HG03354 (cell line): ENCODE results near the gene MYDGF.
A peak's percentile ranks its signal among the peaks of the same experiment; 100 is the strongest.
"Not testable (repeated sequence)": the region's sequence is repeated elsewhere in the genome, so short reads cannot be mapped to it uniquely, and the experiment has no call there.

Source experiments
- ATAC-seq: cut with Tn5 transposase; IDR thresholded peaks from one replicate; pipeline ENCODE4 v1.9.1; 2021; ENCODE audit warnings: mild to moderate bottlenecking; ENCODE audit not compliant: unreplicated experiment, poor library complexity, severe bottlenecking

The MYDGF gene

DNA sequence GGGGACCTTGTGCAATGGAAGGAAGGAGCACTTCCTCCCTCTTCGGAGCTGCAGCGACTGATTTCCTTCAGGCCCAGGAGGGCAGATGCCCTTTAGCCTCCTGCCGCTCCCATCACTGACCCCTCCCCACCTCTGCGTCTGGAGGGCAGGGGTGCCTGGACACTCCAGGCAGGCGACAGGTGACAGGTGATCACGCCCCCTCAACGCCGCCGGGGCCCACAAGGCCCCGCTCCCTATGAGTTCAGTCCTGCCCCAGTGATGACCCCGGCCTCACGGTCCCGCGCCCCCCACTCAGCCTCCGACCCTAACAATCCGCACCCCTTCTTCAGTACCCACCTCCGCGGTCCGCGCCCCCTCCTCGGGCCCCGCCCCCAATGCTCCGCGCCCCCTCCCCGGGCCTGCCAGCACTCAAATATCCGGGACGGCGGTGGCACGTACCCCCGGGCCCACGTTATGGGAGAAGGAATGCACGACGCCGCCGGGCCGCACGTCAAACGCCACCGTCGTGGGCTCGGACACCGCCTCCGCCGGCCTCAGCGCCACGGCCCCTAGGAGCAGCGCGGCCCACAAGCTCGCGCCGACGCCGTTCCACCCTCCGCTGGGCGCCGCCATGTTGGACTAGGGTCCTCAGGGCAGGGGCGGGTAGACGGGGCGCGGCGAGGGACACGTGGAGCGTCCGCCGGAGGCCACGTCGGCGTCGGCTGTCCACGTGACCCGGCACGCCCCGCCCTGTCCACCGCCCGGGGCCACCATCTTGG is at the start of gene MYDGF:
MYDGF (minus strand) TSS at position 620 of the 758 bp plus-strand sequence; CDS start at position 612, 8 bp downstream.
- ATAC-seq: peak; percentile 89

DNA sequence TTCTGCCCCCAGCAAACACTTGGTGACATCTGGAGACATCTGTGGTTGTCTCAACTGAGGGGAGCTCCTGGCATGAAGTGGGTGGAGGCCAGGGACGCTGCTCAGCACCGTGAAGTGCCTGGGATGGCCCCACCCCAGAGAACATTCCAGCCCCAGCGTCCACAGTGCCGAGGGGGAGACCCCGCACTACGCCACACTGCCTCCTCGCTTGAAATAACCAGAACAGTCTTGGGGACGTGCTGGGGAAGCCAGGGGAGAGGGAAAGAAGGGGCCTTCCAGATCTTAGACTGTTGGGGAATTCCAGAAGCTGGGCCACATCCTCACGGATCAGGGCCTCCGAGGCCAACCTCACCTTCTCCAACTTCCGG is 49.3 kb upstream of the MYDGF start:
- ATAC-seq: no peak

DNA sequence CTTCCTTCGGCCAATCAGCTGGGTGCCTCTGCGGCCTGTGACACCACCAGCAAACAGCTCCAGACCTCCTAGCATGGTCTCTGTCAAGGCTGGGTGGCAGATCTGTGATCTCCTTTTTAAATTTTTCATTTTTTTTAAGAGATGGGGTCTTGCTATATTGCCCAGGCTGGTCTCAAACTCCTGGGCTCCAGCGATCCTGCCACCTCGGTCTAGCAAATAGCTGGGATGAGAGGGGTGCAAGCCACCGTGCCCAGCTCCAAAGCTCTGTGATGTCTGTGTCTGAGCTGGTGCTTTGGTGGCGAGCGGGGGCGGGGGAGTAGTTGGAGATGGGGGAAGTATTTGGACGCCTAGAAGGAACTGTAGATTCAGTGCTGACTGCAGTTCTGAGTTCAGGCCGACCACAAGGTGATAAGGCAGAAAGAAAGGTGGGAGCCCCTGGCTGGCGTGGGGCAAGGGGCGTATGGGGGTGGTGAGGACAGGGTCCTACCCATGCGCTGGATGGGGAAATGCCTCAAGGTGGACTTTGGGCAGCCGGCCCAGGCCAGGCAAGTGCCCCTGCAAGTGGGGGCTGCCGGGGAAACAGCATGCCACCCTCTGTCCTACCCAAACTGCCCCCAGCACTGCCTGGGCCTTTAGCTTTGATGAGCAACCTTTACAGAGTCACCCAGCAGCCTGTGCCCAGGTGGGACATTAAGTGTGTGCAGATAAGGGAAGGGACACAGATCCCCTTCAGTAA is 48.0 kb upstream of the MYDGF start:
- no peak for ATAC-seq

DNA sequence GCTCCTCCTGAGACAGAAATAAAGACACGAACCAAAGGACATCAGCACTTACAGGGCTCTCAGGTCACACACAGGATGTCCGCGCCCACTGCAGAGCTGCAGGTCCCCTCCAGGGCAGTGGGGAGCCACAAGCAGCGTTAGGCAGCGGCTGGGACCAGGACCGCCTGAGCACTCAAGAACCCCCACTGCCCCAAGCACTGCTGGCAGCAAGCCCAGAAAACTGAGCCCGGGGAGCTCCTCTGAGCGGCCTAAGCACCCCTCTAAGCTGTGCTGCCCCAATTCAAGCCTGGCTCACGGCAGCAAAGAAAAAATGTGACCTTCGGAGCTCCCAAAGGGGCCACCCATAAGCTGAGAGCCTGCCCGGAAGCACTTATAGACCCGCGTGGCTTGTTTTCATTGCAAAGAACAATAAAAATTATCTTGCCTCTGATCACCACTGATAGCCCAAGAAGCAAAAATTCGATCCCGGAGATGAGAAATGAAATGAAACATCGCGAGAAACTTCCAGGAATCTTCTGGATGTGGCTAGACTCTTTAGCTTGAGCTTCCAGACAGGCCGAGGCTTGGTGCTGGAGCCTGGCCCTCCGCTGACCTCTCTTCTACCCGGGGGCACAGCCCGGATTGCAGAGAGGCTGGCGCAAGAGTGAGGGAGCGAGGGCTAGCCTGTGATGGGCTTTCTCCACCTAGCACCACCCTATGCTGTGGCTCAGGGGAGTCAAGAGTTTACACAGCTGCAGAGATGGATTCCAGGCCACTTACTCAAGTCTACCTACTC is 47.2 kb upstream of the MYDGF start:
- no peak for ATAC-seq

DNA sequence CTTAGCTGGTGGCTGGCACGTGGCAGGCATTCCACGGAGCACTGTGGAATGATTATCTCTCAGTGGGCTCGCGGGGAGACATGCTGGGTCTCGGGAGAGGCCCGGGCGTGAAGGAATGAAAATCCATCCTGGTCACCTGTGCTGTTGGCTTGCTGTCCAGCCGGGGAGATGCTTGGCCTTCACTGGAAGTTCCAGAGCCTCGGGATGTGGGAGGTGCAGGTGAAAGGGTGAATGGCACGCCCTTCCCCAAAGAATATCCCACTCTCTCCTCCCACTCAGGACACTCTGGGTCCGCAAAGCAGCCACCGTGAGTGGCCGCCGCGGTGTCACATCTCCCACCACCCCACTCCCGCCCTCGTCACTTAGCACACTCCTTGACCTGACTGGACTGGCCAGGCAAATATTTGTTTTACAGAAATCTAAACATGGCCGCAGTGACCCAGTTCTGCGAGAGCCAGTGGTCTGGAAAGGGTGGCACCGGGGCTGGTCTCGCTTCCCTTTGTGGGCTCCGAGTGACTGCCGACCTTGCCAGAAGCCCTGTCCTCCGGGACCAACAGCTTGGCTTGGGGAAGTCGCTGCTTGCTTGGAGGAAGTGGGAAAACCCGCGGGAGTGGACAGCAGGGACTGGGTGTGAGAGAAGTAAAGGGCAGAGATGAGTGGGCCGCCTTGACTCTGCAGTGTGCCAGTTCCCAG is 45.5 kb upstream of the MYDGF start:
- no peak for ATAC-seq

DNA sequence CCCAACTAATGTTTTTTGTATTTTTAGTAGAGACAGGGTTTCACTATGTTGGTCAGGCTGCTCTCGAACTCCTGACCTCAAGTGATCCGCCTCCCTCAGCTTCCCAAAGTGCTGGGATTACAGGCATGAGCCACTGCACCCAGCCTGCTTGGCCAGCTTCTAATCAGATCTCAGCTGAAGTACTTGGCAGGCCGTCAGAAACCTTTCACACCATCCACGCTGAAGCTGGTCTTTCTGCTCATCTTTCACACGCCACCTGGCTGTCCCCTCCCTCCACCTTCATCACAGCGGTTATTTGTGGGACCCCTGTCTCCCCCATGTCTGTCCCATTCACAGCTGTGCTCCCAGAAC is 45.0 kb upstream of the MYDGF start:
- ATAC-seq: not testable (repeated sequence)

DNA sequence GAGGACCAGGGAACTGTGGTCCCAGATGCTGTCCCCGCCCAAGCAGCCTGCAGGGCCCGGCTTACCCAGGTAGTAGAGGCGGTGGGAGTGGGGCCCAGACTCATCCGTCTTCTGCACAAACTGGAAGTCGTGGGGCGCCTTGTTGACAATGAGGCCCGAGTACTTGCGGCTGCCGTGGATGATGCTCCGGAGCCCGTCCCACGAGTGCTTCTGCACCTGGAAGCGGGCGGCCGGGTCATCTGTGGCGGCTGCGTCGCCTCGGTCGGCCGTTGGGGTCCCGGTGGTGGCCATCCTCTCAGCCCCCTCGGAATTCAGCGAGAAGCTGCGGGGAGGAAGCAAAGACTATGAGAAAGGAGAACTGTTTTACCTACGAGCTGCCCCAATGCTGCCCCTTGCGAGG is 43.9 kb upstream of the MYDGF start:
- ATAC-seq: no peak

DNA sequence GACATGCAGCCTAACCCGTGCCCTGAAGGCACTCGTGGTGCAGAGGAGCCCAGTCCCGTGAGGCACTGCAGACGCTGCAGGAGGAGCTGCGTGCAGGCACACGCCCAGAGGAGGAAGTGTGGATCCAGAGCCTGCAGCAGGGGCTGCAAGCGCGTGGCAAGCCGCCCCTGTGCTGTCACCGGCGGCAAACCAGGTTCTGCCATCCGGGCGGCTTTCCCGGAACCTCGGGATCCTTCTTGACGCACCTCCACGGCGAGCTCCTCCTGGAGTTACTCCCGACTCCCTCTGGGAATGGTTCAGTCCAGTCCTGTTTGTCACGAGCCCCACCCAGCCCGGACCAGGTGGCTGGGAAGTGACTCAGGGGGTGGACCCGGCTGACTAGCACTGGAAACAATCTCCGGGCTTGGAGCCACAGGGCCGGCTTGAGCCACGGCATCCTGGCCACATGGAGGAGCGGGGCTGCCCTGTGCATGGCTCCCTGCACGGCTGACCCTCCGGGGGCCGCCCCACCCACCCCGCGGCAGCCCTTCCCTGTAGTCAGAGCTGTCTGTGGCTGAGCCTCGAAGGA is 43.3 kb upstream of the MYDGF start:
- ATAC-seq: no peak

DNA sequence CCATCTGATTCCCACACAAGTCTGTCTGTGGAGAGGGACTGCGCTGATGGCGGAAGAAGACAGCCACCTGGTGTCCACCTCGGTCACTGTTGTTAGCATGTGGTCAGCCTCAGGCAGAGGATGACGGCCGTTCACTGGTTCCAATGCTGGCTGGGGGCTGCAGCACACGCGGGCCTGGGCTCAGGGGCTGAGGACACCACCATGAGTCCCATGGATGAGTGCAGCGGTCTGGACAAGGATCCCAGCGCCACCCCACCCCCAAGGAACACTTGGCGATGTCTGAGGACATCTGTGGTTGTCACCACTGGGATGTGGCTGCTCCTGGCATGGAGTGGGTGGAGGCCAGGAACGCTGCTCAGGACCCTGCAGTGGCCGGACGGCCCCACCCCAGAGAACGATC is 42.6 kb upstream of the MYDGF start:
- no peak for ATAC-seq

DNA sequence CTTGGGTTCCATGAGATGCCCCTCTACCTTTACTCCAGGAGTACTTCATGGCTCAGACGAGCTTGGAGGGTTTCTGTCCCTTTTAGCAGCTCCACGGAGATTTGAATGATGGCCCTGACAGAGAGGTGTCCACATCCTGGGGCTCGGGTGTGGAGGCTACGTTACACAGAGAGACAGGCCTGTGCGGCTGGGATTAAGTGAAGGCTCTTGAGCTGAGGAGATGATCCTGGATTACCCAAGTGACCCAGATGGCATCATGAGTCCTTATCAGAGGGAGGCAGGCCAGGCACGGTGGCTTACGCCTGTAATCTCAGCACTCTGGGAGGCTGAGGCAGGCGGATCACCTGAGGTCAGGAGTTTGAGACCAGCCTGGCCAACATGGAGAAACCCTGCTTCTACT is 41.1 kb upstream of the MYDGF start:
- ATAC-seq: no peak

DNA sequence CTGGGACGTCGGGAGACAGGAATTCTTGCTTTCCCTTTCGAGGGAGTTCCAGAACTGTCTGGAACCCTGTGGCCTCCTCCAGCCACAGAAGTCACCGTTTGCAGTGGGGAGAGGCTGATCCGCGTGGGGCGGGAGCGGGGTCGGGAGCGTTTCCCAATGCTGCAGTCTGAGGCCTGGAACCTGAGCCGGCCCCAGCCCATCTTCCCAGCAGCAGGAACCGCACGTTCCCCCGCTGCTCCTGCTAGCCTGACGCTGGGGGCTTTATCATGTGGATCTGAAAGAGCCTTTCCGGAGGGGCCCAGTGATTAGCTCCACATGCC is 40.1 kb upstream of the MYDGF start:
- ATAC-seq: no peak

DNA sequence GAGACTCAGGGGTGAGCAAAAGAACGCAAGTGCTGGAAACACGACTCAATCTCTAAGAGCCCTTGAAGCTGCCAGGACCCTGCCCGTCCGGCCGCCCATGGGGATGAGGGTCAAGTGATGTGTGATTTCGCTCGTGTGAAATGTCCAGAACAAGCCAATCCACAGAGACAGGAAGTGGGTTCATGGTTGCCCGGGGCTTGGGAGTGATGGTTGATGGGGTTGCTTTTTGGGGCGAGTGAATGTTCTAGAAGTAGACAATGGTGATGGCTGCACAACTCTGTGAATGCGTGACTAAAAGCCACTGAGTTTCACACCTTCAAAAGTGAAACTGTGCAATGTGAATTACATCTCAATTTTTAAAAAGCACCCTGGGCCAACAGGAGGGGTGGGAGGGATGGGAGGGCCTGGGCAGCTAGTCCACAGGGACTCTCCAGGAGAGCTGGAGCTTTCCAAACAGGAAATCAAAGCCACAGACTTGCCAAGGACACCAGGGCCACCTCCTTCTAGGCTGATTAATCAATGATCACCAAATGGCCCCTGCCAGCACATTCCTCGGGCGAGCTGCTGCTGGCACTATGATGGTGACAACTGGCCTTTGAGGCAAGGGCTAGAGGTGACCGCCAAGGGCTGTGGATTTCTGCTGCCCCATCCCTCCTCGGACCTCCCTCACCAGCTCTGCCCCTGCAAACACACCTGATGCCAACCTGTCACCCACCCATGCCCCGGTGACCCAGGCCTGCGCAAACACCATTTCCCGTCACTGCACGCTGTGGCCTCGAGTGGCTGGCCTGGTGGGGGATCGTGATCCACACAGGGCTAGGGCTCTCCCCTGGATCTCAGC is 39.5 kb upstream of the MYDGF start:
- ATAC-seq: no peak

DNA sequence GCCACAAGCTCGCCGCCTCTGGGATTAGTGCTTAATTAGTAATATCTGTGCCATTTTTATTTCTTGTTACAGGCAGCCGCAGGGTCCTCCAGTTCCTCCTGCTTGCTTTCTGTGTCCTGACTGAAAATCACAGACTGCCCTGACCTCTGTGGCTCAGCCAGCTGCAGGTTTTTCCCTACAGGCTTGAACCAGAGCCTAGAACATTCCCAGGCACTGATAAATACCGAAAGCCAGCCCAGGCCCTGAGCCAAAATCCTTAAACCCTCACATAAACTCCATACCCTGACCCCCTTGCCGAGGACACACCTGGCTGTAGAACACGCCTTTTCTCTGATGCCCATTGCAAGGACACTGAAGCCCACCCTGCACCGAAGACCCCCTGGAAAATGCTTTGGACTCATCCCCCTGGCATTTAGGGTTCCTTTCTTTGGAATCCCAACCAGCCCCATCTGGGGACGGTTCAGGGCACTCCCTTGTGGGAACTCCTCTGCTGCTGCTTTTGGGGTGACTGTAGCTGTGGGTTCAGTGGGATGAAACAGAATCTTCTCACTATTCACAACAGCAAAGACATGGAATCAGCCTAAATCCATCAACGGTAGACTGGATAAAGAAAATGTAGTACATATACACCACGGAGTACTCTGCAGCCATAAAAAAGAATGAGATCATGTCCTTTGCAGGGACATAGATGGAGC is 38.0 kb upstream of the MYDGF start:
- no peak for ATAC-seq

DNA sequence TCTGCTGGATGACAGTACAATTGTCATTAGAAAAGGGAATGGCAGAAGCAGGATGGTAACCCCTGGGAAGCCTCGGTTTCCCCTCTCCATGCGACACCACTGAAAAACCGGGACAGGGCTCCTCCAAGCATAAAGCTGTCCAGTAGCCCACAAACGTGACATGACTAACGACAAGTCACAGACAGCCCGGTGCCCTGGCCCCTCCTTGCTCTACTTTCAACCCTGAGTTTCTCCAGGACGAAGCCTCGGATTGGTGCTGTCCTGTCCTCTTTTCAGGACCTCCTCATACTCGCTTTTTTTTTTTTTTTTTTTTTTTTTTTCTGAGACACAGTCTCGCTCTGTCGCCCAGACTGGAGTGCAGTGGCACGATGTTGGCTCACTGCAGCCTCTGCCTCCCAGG is 37.2 kb upstream of the MYDGF start:
- no peak for ATAC-seq

DNA sequence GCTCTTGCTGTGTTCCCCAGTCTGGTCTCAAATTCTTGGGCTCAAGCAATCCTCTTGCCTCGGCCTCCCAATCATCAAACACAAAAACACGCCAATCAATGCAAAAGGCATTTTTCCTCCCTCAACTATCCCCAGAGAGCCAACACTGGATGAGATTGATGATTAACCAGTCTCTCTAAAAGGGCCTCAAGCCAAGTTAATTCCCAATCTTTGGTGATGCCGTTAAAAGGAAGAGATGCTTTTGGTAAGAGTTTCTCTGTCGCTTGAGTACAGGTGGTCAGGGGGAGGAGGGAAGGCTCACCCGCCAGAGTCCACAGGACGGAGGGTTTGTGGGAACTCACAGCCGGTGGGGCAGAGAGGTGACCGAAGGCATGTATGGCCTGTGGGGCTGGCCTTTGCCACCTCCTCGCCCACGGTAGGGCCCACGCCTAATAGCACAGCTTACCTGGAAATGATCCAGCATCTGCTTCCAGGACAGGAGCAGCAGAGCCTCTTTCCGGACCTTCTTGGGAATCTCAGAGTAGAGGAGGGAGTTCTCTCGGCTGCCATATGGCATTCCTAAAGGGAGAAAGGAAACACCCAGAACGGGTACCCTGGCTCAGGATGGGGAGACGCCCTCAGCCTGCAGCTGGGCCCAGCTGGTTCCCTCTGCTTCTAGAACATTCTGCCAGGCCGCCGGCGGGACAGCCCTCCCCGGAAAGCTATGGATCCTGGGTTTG is 35.4 kb upstream of the MYDGF start:
- no peak for ATAC-seq

DNA sequence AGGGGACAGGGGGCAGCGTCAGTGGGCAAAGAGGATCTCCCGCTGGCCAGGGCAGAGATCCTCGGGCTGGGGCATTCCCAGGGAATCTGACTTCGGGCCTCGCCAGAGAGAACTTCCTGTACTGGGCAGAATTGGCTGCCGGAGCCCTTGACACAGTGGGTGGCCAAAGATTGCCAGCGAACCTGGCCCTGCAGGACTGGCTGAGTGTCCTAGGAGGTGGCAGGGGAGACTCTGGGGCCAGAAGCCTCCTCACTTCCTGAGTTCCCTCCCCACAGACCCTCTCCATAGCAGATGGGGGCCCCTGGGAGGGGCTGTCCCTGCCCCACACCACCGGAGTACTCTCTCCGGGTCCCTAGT is 34.2 kb upstream of the MYDGF start:
- no peak for ATAC-seq

DNA sequence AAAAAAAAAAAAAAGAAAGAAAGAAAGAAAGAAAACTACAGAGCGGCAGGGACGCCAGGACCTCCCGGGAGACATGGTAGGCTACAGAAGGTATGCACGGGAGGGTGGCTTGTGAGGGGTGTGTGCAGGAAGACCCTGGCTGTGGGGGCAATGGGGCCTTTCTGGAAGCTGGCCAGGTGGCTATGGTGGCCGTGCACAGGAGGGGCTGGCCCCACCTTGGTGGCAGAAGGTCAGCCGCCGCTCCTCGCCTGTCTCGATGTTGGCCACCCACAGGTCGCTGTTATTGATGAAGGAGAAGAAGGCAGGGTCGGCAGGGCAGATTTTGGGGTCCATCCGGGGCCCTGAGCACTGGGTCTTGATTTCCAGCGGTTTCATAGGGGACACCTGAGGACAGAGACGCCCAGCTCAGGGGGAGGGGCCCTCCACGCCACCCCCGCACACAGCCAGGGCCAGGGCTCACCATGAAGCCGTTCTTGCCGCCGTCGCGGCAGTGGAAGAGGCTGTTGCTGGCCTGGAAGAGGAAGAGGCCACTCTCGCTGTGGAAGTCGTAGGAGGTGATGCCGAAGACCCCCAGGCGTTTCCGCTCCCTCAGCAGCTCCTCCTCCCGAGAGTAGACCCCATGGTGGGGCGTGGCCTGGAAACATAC is 33.7 kb upstream of the MYDGF start:
- no peak for ATAC-seq

DNA sequence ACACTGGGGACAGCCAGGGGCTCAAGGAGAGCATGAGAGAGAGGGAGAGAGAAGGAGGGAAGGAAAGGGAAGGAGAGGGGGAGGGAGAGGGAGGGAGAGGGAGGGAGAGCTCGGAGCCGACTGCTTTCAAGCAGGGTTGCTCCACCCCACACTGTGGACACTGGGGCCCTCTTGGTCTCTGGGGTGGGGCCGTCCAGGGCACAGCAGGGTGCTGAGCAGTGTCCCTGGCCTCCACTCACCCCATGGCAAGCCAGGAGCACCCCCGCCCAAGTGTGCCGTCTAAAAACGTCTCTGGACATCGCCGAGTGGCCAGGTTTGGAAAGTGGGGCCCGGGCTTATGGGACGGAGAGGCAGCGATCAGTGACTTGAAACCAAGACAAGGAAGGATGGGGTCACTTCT is 32.6 kb upstream of the MYDGF start:
- ATAC-seq: no peak
